Esophagus muscularis mucosa (tissue), 4 donors: ENCODE data around the gene ANKRD6. TPM values are rescaled to one million over a fixed set of nuclear protein-coding genes. Genes with fewer than 3 reads are reported as not detected.

Experiments used
- DNase-seq: peaks from one replicate; pipeline ENCODE4 v3.0.0-alpha.2; 2017; ENCODE audit errors: extremely low spot score
- H3K27ac ChIP-seq, 4 donors: fragments of 200-600 bp; sonication (generic); replicated peaks in 1 of 4; 1 replicate in 3 of 4; 2 replicates in 1 of 4; pipeline ENCODE4 v1.5.1; 2016 to 2019; ENCODE audit warnings: mild to moderate bottlenecking in 1 of 4
- H3K27me3 ChIP-seq, 4 donors: fragments of 200-600 bp; sonication (generic); one replicate each; pipeline versions ENCODE4 v1.5.1 to v1.6.0; 2016 to 2019
- H3K36me3 ChIP-seq, 4 donors: fragments of 200-600 bp; sonication (generic); one replicate each; pipeline ENCODE4 v1.5.1; 2016 to 2019
- H3K4me1 ChIP-seq, 4 donors: fragments of 200-600 bp; sonication (generic); one replicate each; pipeline ENCODE4 v1.5.1; 2016 to 2019
- H3K4me3 ChIP-seq, 4 donors: fragments of 200-600 bp; sonication (generic); 1 replicate in 2 of 4; 2 replicates in 2 of 4; pipeline ENCODE4 v1.5.1; 2016 to 2019; ENCODE audit warnings: mild to moderate bottlenecking in 4 of 4, moderate library complexity in 1 of 4
- H3K9me3 ChIP-seq, 4 donors: fragments of 200-600 bp; sonication (generic); 1 replicate in 3 of 4; 2 replicates in 1 of 4; pipeline ENCODE4 v1.5.1; 2016 to 2019
- CTCF ChIP-seq, 3 experiments: fragments of 200-600 bp in 2 of 3; fragments of 450-650 bp in 1 of 3; sonication (generic) in 2 of 3; IDR thresholded peaks; one replicate each; pipeline ENCODE4 v1.5.1; 2017 to 2019; ENCODE audit warnings: antibody characterized with exemption in 3 of 3, mild to moderate bottlenecking in 2 of 3, moderate library complexity in 1 of 3
- EP300 ChIP-seq: sonication (generic); formaldehyde crosslinking; IDR thresholded peaks from one replicate; pipeline ENCODE4 v1.6.1; 2017; ENCODE audit warnings: antibody characterized with exemption
- POLR2A ChIP-seq: fragments of 450-650 bp; IDR thresholded peaks from one replicate; pipeline ENCODE4 v1.6.1; 2017; ENCODE audit warnings: antibody characterized with exemption, moderate library complexity, mild to moderate bottlenecking, low read depth
- POLR2AphosphoS5 ChIP-seq, 2 donors: sonication (generic); formaldehyde crosslinking; IDR thresholded peaks; one replicate each; pipeline ENCODE4 v1.6.1; 2017; ENCODE audit warnings: antibody characterized with exemption in 2 of 2
- WGBS: methylation state at CpG from one replicate; pipeline ENCODE4 v1.1.5; 2018; 5-methylcytosine and 5-hydroxymethylcytosine counted together
- intact Hi-C: fragments of 100-400 bp; cut with DNase I; formaldehyde crosslinking; loops from one replicate; pipeline ENCODE4 v1.15.1; 2023
- total RNA-seq, 4 donors: library from RNA; depleted of rRNA; stranded (reverse); fragments of >200 nt; gene quantifications; one replicate each; pipeline versions ENCODE4 v1.1.0 to v1.2.1, GENCODE V29; 2016

The ANKRD6 gene
- total RNA-seq, 4 donors from 2014 or later, result 9.1 to 18.9 (median 10.7) TPM

GRCh38 chr6:89667872-89668556 is 235.1 kb downstream of the ANKRD6 start:
- Histone ChIP-seq H3K27ac (no peak overlapping the region), H3K4me1 (peaks cover 4 to 14% (median 8%) of the 10 kb centered on the region in 4 donors), H3K9me3 (no peaks in the 10 kb centered on the region), H3K4me3 (no peak overlapping the region), H3K27me3 (no peaks in the 10 kb centered on the region), H3K36me3 (peaks cover 37 to 94% (median 57%) of the 10 kb centered on the region in 4 donors)
- intact Hi-C loops, result no loop called here
- 83% methylated on average over 5 of the region's 5 CpGs for WGBS
- no peak for DNase-seq
- TF ChIP-seq POLR2A, result no peak
- TF ChIP-seq EP300, result no peak
- no peak for TF ChIP-seq CTCF (IDR thresholded peaks at IDR 0.05)
- no peak for TF ChIP-seq POLR2AphosphoS5 (IDR thresholded peaks at IDR 0.05)

- DNase-seq, result no peak
- Histone ChIP-seq H3K36me3 (peaks cover 35 to 94% (median 57%) of the 10 kb centered on the region in 4 donors), H3K4me1 (peaks cover 4 to 14% (median 8%) of the 10 kb centered on the region in 4 donors), H3K9me3 (no peaks in the 10 kb centered on the region), H3K27me3 (no peaks in the 10 kb centered on the region), H3K27ac (no peak overlapping the region), H3K4me3 (no peak overlapping the region)
- intact Hi-C loops, result no loop called here
- TF ChIP-seq POLR2AphosphoS5 (IDR thresholded peaks at IDR 0.05) (no peak), EP300 (no peak), CTCF (IDR thresholded peaks at IDR 0.05) (no peak), POLR2A (no peak)
- 52% methylated on average over 6 of the region's 6 CpGs for WGBS
These were observed 236.1 kb downstream of the ANKRD6 start for GRCh38 chr6:89669002-89669401.

- peaks cover 50 to 94% (median 70%) of the 10 kb centered on the region in 4 donors for H3K36me3 ChIP-seq
- no peak for DNase-seq
- peaks cover 4 to 18% (median 9%) of the 10 kb centered on the region in 4 donors for H3K4me1 ChIP-seq
- intact Hi-C loops, result no loop called here
- no peak overlapping the region for H3K4me3 ChIP-seq
- TF ChIP-seq CTCF (IDR thresholded peaks at IDR 0.05) (no peak), POLR2AphosphoS5 (IDR thresholded peaks at IDR 0.05) (no peak), EP300 (no peak), POLR2A (no peak)
- no peaks in the 10 kb centered on the region for H3K9me3 ChIP-seq
- no peak overlapping the region for H3K27ac ChIP-seq
- WGBS, result 96% methylated on average over 7 of the region's 7 CpGs
- no peaks in the 10 kb centered on the region for H3K27me3 ChIP-seq
These were observed 238.1 kb downstream of the ANKRD6 start for GRCh38 chr6:89670935-89671565.

- no peak for TF ChIP-seq POLR2A
- TF ChIP-seq CTCF (IDR thresholded peaks at IDR 0.05), result no peak
- no peak for TF ChIP-seq POLR2AphosphoS5 (IDR thresholded peaks at IDR 0.05)
- H3K27ac ChIP-seq, result no peak overlapping the region
- intact Hi-C loops, result no loop called here
- H3K27me3 ChIP-seq, result no peaks in the 10 kb centered on the region
- no peak for DNase-seq
- peaks cover 84 to 100% (median 94%) of the 10 kb centered on the region in 4 donors for H3K36me3 ChIP-seq
- WGBS, result 61% methylated on average over 7 of the region's 7 CpGs
- H3K4me1 ChIP-seq, result peaks cover 0 to 10% (median 7%) of the 10 kb centered on the region in 4 donors
- no peaks in the 10 kb centered on the region for H3K9me3 ChIP-seq
- no peak overlapping the region for H3K4me3 ChIP-seq
These were observed 243.2 kb downstream of the ANKRD6 start for GRCh38 chr6:89675949-89676748.
